Measurements from ENCODE around the gene RBM26.

GRCh38 chr13:79435561-79435990, 29.5 kb upstream of the RBM26 start:
- TF ChIP-seq CTCF (IDR thresholded peaks at IDR 0.05): no peak
- peak in 2 of 3 donors; percentile 42 to 67 for TF ChIP-seq POLR2AphosphoS5 (IDR thresholded peaks at IDR 0.05)
